CD4-positive, alpha-beta T cell treated with Interleukin-21 for 1 hour (primary cell): ENCODE data around the gene TAS2R31.

Experiments used
- DNase-seq: peaks from one replicate; pipeline ENCODE4 v3.0.0-alpha.2; 2020

The TAS2R31 gene

GRCh38 chr12:10998204-10998603 lies 33.0 kb downstream of the TAS2R31 start, which contains the start of gene TAS2R20:
TSS of gene TAS2R20 (minus strand) at chr12:10998304. CDS start at chr12:10997875, 429 bp downstream.
- no peak for DNase-seq

GRCh38 chr12:10994307-10994706 lies 36.9 kb downstream of the TAS2R31 start:
- no peak for DNase-seq

- no peak for DNase-seq
Observed at GRCh38 chr12:10989107-10989506, 42.1 kb downstream of the TAS2R31 start.

GRCh38 chr12:10986812-10987211 lies 44.4 kb downstream of the TAS2R31 start, which contains the start of gene TAS2R50:
TSS of gene TAS2R50 (minus strand) at chr12:10986912. CDS start at chr12:10986860, 52 bp downstream.
- DNase-seq: no peak

DNA sequence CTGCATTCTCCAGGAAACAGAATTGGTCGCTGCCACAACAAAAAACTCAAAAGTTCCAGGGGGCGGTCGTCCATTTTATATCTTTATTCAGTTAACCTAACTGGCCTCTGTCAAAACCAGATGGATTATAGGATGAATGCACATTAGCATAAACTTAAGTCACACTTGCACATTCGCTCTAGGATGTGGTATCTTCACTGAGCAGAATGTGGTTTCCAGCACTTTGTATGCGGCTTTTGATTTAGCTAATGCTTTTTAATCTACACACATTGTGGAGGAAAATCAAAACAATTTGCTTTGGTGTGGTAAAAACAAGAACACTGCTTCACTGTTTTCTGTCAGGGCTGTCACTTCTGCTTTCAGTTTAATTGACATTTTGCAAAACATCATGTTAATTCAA lies 49.0 kb downstream of the TAS2R31 start:
- peak; percentile 68 for DNase-seq
